HG02981 (cell line): ENCODE results near the gene NUAK2.

Experiments used
- ATAC-seq: cut with Tn5 transposase; IDR thresholded peaks from one replicate; pipeline ENCODE4 v1.9.1; 2021; ENCODE audit warnings: mild to moderate bottlenecking, moderate library complexity; ENCODE audit not compliant: unreplicated experiment

The NUAK2 gene

GRCh38 chr1:205323794-205324193 is 2.2 kb upstream of the NUAK2 start:
- no peak for ATAC-seq

GRCh38 chr1:205321959-205322283 is 376 bp upstream of the NUAK2 start:
- no peak for ATAC-seq

GRCh38 chr1:205319081-205320018 is 2.2 kb downstream of the NUAK2 start:
- no peak for ATAC-seq

DNA sequence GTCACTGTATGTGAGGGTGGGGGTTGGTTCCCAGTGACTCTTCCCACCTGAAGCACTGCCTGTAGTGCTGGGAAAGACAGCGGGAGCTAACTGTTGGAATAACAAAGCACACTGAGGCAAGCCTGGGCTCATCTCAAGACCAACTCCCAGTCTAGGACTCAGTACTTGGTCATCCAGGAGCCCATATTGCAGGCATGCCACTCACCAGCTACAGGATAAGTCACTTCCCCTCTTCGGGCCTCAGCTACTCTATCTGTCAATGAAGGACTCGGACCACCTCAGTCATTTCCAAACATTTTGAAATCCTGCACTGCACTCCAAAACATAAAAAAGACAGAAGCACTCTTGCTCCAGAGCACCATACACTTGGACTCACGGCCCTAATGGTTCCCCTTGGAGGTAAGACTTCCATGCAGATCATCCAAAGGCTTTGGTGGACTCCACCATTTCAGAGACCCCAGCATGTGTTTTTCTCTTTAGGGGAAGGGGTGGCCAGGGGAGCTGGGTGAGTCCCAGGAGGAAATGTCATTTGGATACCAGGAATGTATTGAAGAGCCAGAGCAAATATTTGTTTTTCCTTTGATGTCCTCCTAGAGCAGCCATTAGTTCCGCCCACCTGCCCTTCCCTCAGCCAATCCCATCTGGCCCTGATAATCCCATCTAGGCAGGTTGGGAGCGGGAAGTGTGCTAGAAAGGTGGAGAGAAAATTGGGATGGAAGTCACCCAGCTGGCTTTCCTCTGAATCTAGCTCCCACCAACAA is 3.1 kb downstream of the NUAK2 start:
- no peak for ATAC-seq

DNA sequence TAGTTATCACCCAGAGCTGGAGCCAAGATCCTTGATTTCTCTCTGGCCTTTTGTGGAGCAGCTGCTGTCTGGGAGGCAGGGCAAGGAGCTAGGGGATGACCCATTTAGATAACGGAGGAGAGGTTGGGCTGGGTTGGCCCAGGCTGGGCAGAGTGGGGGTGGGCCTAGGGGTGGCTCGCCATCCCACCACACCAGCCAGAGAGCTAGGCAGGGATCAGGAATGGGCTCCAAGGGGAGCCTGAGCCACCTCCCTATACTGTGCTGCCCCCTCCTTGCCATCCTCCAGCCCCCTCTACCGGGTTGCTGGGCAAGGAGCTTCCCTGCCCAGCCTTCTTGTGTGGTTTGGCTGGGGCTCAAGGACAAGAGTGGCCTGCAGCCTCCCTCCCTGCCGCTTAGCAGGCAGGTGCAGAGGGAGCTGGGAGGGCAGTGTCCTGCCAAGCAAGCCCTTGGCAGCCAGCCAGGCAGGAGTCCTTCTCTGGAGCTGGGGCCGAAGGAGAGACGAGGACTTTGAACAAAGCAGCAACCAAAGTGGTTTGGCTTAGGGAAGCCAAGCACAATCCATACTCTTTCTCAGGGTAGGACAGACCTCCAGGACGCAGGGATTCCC is 4.1 kb downstream of the NUAK2 start:
- ATAC-seq, result no peak

- ATAC-seq, result no peak
These were observed 5.4 kb downstream of the NUAK2 start for GRCh38 chr1:205316161-205316566.

DNA sequence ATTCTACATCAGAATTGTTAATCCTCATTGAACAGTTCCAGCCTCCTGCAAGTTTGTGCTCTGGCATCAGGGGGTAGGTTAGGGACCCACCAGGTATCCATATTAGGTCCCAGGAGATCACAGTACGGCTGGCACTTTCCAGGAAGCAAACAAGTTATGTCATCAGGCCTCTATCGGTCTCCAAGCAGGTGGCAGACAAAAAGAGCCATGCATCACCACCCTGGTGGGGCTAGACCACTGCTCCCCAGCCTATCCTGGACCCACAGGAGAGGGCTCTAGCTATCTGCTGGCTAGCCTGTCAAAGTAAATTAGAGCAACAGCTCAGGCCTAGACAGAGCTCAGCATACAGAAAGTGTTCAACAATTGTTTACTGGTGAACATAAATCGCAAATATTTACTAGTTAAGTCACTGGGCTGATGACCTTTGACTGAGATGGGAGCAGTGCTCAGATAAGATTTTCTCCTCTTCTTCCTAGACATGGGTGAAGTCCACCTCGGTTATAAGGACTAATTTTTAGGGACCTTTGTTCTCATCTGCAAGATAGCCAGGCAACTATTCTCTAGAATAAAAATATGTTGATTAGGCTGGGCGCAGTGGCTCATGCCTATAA is 6.4 kb downstream of the NUAK2 start:
- ATAC-seq, result no peak

DNA sequence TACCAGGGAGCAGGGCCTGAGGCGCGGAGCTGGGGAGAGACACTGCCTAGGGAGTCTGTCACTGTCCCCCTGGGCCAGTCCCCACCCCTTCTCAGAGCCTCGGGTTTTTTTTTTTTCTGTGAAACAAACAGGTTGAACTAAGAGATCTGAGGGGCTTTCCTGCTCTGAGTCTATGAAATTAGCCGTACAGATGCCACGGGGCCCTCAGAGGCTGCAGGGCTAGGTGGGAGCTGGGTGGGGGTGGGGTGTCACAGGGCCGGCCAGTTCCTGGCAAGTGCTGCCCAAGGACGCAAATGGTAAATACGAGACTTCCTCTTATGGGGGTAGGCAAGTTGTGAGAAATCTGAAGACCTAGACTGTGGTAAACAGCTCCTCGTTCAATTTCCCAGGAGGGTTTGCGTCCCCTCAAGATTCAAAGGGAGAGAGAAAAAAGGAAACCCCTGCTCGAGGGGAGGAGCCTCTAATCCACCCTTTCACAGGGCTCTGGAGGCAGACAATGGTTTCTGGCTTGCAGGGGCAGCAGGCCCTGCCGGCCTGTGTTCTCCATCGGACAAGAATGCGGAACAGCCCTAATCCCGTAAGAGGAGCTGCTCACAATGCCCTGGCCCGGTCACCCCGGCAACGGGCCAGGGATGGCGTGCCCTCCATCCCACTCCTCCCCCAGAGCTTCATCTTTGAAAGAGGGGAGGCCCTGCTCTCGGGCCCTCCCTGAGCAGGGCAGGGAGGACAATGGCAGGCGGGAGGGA is 7.8 kb downstream of the NUAK2 start:
- ATAC-seq, result no peak

DNA sequence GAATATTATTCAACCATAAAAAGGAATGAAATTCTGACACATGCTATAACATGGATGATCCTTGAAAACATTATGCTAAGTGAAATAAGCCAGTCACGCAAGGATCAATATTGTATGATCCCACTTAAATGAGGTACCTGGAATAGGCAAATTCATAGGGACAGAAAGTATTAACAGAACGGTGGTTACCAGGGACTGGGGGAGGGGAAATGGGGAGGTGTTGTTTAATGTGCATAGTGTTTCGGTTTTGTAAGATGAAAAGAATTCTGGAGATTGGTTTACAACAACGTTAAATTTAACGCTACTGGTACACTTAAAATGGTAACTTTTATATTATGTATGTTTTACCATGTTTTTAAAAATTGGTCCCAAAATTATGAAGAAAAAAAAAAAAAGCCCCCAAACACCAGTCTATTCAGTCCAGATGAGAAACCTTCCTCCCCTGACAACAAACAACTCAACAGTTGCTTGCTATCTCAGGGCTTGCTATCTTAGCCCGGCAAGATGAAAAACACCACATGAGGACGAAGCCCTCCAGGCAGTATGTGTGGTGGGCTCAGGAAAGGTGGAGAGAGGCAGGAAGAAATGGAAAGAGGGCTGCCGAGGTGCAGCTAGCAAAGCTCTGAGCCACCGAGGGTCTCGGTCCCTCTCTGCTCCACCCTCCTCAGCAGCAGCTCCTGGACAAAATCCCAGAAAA is 8.5 kb downstream of the NUAK2 start:
- ATAC-seq, result no peak

- ATAC-seq, result no peak
These were observed 10.4 kb downstream of the NUAK2 start for GRCh38 chr1:205310976-205311704.

DNA sequence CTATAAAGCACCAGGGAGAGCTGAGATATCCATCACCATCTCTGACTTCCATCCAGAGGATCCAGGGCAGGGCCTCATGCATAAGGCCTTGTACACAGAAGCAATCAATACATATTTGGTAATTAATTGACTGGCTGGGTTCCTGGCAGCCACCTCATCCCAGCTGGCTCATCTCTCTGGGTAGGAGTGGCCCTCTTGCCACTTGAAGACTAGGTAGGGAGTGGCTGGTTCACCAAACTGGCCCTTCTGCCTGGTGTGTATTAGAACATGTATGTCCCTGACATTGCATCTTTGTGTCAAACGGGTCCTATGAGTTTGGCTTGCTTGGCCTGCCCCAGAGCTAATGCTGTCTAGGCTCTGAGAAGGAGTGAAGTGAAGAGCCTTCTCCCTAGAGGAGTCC is 11.8 kb downstream of the NUAK2 start:
- ATAC-seq, result no peak

DNA sequence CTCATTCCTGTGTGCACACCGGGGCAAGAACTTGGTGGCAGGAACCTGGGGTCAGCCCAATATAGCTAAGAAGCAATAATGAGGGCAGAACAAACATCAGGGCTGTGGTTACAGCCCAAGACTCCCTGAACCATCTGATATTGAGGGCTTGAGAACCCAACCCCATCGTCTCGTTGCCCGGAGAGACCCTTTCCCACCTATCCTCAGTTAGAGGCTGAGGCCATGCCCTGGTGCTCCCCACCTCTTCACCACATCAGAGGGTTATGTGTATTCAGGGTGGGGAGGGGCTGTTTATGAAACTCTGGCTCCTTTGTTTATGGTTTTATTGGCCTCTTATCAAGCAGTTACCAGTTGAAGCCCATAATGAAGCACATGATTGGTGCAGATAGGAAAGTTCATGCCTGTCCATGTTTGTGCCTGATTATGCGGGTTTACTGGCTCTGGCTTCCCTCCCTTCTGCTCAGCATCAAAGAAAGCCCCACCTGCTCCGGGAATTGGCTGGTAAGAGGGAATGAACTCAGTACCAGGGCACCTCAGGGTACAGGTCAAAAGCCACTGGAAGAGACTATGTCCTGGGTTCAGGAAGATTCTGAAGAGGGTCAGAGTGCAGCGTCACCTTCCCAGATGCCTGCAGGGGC is 14.5 kb downstream of the NUAK2 start:
- ATAC-seq, result no peak

- ATAC-seq, result no peak
These were observed 16.9 kb downstream of the NUAK2 start for GRCh38 chr1:205304695-205305070.

GRCh38 chr1:205304046-205304694 is 17.4 kb downstream of the NUAK2 start:
- no peak for ATAC-seq

DNA sequence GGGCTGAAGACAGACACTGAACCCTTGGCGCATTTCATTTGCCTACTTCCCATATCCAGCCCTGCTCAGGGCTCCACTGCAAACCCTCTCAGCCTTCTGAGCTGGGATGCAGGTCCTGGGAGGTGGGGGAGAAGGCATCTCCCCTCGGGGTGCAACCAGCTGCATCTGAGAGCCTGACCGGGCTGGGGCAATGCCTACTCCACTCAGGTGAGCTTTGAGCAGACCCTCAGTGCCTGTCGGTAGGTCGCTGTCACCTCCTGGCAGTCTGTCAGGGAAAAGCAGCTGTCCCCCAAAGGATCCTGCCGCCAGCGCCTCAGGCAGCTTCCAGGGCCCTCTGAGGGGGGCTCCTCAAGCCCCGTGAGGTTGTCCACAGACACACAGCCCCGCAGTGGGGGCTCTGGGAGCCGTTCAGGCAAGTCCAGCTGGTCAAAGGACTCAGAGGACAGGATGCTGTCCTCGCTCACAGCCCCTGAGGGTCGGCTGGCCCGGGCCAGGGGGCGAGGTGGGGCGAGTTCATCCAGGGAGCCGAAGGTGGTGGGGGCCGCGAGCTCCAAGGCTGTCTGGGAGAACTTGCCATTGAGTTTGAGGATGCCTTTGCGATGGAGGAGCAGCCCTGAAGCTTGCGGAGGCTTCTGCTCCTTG is 18.2 kb downstream of the NUAK2 start:
- no peak for ATAC-seq

- no peak for ATAC-seq
These were observed 19.5 kb downstream of the NUAK2 start for GRCh38 chr1:205301842-205302588.

DNA sequence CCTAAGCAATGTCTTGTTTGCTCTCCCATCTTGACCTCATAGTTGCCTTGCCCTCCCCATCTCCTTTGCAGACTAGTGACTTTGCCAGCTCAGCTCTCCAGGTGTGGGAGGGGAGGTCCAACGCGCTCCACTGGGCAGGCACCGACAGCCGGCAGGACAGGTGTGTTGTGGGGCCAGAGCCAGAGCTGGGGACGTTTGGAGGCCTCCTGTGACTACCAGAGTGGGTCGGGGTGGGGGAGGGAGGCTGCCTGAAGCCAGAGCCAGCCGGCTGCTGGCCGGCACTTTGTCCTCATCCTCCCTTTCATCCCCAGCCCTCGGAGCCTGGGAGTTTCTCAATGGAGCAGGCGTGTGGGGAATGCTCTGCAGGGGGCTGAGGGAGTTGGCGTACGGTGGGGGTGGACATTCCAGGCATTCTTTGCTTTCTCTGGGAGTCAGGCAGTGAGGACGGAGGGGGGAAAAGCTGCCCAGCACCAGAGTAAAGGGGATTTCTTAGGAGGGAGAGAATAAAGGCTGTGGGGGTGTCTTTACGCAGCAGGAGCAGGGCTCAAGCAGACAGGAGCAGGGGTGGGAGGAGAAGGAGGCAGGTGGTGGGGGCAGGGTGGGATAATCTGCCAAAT is 20.2 kb downstream of the NUAK2 start:
- no peak for ATAC-seq
